Measurements from ENCODE around the gene NFIC.
"Not testable (repeated sequence)": the region's sequence is repeated elsewhere in the genome, so short reads cannot be mapped to it uniquely, and the experiment has no call there.

NFIC gene

DNA sequence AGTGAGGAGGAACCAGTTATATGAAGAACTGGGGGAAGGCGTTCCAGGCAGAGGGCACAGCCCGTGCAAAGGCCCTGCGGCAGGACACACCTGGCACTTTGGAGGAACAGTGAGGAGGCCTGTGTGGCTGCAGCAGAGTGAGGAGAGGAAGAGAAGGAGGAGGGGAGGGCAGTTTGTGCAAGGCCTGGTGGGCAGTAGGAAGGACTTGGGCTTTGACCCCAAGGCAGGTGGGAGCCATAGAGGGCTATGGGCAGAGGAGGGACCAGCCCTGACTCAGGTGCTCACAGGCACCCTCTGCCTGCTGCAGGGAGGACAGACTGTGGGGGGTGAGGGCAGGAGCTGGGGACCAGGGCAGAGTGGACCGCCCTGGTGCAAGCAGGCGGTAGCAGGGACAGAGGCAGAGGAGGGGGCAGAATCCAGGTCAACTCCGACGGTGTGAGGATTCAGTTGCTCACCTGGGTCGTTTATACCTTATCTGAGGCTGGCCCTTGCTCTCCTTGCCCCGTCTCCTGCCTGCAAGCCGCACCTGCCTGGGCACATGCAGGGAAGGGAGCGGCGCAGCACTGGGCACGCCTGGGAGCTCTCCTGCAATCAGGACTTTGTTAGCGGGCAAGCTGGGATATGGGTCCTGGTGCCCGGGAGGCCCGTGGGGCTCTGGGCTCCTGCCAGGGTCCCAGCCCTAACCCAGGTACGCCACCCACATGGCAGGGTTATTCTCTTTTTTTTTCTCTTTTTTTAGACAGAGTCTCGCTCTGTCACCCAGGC is 34.8 kb downstream of the NFIC start:
- no peak for DNase-seq

DNA sequence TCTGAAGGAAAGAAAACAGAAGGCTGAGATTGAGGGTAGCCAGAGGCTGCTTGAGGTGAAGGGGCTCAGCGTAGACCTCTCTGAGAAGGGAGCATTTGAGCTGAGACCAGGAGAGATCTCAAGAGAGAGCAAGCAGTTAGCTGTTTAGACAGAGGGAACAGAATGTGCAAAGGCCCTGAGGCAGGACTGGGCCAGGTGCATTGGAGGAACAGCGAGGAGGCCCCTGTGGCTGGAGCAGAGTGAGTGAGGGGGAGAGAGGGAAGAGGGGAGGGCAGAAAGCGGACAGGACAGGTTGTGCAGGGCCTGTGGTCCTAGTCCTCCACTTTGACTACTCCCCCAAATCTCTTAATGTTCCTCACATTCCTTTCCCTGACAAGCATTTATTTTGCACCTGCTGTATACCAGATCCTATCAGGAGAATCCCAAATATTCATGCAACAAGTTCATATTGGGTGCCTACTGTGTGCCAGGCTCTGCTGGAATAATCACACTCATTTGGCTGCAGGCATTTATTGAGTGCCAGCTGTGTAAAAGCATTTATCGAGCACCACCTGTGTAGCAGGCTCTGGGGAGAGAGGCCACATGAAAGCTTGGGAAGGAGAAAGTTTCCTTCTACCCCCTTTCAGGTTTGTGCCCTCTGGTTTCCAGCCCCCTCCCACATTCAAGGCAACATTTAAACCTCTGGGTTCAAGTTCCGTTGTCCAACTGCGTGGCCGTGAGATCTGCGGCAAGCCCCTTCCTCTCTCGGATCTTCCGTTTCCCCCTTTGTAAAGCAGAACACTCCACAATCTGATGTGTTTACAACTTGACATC is 36.5 kb downstream of the NFIC start:
- no peak for DNase-seq

DNA sequence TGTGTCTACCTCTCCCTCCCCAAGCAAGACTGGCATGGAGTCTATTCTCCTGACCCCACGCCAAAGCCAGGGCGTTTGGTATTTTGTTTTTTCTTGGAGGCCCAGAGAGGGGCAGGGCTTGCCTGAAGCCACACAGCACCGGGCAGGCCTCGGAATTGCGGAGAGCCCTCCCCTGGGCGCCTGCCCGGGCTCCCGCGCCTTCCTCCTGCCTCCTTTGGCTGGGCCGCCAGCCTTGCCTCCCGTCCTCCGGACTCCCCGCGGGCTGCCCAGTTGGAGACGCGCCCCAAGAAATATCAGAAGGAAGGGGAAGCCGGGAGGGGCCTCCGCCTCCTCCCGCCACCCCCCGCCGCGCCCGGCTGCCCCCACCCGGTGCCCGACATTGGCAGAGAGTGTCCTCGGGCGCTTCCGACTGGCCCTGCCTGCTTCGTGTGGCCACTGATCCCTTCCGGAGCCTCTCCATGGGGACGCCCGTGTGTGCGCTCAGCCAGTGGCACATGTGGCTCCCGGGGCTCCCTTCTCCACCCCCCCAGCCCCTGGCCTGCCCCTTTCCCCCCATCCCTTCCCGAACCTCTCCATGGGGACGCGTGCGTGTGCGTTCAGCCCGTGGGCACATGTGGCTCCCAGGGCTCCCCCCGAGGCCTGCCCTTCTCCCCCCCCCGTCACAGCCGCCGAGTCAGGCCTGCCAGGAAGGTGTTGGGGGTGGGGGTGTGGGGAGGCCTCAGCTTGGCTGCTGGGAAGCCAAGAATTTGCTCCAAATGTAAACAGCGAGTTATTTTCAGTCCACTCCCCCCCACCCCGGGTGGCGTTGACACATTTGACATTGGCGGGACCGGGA is 37.3 kb downstream of the NFIC start:
- DNase-seq = no peak

DNA sequence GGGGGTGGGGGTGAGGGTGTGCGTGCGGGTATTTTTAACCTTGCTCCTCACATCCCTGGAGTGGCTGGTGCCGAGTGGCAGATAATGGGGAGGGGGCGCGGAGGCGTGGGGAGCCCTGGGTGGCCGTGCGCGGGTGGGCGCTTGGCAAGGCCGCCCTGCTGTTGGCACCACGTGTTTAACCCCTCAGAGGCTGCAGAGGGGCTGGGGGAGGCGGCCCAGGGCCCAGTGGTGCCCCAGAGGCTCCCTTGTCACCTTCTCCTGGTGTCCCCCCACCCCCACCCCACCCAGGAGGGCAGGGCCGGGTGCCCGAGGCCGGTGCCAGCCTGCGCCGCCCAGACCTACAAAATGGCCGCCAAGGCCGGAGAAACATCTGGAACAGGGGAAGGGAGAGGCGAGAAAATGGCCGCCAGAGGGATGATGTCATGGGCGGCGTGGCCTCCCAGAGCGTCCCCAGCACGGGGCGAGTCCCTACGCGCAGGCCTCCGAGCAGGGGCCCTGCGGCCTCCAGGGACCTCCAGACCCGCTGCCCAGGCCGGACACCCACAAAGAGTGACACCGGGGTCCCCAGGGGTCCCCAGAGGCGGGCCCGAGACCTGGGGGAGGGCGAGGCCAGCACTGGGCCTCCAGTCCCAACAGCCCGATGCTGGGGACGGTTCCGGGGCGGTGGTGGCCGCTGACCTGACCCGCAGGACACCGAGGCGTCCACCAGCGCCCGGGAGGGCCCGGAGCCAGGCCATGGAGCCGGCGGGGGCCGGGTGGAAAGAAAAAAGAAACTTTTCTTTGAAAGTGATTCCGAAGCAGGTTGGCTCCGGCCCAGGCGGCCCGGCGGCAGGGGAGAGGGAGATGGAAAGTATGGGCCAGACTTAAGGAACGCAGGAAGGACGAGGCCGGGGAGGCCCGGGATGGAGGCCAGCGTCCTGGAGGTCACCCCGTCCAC is 38.2 kb downstream of the NFIC start:
- no peak for DNase-seq

DNA sequence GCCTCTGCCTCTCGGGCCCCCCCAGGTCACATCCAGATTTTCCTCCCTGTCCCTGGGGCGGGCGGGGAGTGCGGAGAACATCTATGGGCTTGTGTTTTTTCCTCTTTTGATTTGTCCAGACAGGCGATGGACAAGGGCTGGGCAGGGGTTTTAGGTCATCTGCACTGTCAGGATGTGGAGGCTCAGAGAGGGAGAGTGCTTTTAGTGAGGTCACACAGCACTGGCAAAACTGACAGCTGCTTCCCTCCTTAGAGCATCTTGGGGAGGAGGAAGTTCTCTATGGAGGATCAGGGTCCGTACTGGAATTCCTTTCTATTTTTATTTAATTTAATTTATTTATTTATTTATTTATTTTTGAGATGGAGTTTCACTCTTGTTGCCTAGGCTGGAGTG is 38.9 kb downstream of the NFIC start:
- no peak for DNase-seq

DNA sequence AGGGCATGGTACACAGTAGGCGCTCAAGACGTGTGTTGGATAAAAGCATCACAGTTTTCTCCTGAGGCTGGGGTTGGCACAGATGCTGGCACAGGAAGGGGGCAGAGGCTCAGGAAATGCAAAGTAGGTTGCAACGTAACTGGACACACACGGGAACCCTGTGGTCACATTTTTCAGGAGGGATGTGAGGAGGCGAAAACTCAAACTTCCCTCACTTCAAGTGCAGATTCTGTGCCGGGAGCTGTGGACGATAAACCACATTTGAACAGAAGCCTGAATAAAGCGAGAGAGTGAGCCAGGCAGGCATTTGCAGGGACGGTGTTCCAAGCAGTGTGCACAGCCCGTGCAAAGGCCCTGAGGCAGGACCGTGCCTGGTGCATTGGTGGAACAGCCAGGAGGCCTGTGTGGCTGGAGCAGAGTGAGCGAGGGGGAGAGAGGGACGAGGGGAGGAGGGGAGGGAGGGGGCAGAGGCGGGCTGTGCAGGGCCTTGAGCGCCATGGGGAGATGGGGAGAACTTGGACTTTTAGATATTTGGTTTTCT is 40.3 kb downstream of the NFIC start:
- DNase-seq = no peak

DNA sequence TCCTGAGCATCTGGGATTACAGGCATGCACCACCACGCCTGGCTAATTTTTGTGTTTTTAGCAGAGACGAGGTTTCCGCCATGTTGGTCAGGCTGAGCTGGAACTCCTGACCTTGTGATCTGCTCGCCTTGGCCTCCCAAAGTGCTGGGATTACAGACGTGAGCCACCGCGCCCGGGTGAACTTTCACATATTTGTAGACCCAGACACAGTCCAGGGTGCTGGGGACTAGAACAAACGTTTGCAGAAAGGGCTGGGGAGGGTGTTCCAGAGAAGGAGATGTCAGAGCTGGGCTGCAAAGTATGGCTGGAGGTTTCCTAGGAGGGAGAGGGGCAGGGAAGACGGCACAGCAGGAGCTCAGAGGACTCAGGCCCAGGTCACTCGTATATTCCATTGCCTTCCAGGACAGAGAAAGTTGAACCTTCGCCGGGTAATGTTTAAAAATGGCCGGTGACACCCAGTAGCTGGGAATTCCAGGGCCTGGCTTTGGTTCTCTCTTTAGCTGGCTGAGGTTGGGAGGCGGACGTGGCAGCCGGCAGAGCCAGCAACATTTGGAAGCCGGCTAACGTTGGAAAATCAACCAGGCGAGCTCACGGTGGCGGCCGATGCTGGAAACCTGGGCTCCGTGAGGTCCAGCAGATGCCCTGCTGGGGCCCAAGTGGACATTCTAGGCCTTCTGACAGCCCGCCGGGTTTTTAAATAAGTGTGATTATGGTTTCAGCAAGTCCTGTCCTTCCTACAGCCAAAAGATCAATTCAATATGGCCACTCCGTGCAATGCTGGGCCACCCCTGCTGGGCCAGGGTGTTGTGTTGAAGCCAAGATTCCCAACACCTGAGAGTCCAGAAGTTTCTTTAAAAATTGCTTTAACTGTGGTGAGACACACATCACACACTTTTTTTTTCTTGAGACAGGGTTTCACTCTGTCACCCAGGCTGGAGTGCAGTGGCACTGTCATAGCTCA is 41.5 kb downstream of the NFIC start:
- DNase-seq = no peak

DNA sequence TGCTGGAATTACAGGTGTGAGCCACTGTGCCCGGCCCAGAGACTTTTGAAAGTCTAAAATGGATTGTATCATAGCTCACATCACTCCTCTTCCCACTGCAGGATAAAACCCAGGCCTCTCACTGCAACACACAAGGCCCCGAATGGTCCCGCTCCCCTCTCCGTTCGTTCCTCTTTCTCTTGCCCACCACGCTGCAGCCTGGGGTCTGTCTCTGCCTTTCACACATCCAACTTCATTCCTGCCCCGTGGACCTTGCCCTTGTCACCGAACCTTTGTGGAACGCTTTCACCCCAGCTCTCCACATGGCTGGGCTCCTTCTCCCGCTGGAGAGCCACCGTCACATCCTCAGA is 42.6 kb downstream of the NFIC start:
- no peak for DNase-seq

DNA sequence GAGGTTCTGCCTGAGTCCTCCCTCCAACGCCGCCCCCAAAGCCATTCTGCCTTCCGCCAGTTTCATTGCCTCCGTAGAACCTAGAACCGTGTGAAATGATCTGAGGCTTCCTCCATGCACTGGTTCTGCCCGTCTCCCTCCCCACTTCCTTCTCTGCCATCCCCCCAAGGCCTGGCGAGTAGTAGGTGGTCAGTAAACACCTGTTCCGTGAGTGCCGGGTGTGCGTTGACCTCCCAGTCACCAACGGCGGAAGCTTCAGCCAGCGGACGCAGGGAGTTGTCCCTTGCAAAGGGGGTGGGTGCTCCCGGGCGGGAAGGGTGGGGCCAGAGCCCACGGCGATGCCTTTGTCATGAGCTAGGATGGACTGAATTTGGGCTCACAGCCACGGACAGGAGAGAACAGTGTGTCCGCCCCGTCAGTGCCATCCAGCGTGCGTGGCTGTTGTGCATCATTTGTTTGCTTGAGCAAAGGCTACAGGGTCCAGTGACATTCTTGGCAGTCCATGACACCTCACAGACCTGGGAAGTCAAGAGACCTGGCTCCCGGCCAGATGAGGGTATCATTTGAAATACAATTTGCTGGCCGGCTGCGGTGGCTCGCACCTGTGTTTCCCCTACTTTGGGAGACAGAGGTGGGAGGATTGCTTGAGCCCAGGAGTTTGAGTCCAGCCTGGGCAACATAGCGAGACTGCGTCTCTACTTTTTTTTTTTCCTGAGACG is 43.1 kb downstream of the NFIC start:
- DNase-seq = no peak

DNA sequence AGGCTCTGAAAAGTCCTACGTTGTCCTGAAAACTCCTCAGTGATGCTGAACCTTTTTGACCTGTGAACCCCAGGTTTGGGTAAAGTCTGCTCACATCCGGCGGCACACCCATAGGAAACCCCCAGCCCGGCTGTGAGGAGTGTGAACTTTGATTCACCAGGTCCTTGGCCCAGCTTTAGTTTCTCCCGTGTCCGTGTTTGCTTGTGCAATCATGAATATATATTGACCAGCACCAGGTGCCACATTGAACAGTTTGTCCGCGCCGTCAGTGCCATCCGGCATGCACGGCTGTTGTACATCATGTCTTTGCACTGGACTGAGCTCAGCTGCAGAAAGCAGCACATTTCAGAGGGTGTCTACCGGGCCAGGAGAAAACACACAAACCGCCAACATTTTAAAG is 45.3 kb downstream of the NFIC start:
- DNase-seq = no peak

DNA sequence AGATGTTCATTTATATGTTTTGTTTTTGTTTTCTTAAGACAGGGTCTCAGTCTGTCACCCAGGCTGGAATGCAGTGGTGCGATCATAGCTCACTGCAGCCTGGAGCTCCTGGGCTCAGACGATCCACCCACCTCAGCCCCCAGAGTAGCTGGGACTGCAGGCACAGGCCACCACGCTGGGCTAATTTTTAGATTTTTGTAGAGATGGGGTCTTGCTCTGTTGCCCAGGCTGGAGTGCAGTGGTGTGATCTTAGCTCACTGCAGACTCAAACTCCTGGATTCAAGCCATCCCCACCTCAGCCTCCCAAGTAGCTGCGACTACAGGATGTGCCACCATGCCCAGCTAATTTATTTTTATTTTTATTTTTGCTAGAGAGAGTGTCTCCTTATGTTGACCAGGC is 45.7 kb downstream of the NFIC start:
- DNase-seq = no peak

DNA sequence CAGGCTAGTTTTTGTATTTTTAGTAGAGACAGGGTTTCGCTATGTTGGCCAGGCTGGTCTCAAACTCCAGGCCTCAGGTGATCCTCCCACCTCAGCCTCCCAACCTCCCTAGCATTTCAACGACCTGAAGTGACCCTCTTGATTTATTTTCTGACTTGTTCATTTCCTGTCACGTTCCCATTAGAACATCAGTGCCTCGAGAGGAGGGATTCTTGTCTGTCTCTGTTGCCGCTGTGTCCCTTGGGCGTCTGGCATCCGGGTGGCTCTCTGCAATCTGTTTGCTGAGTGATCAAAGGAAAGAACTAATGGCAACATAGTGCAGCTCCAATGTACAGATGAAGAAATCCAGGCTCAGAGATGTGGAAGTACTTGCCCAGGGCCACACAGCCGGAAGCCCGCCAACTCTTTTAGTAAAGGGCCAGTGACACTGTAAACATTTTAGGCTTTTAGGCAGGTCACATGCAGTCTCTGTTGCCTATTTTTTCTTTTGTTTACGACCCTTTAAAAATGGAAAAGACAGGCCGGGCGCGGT is 47.5 kb downstream of the NFIC start:
- DNase-seq = no peak

DNA sequence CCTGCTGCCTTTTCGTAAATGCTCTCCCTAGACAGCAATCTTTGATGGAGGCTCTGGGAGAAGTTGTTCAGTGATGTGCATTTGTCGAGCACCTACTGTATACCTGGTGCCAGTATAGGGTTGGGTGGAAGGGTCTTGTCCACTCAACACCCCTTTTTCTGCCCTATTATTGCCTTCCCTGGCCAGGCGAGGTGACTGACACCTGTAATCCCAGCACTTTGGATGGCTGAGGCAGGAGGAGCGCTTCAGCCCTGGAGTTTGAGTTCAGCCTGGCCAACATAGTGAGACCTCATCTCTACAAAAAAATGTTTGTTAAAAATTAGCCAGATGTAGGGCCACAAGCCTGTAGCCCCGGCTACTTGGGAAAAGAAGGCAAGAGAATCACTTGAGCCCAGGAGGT is 49.3 kb downstream of the NFIC start:
- DNase-seq = no peak

DNA sequence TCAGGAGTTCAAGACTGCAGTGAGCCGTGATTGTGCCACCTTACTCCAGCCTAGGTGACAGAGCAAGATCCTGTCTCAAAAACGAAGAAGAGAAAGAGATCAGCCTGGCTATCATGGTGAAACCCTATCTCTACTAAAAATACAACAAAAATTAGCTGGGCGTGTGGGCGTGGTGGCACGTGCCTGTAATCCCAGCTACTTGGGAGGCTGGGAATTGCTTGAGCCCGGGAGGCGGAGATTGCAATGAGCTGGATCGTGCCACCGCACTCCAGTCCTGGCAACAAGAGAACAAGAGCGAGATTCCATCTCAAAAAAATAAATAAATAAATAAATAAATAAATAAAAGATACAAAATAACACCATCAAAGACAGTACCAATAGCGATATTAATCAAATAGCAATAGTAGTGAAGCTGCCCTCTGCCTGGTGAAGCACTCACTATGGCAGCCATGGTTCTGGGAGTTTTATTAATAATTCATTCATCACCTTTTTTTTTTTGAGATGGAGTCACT is 53.9 kb downstream of the NFIC start:
- no peak for DNase-seq

DNA sequence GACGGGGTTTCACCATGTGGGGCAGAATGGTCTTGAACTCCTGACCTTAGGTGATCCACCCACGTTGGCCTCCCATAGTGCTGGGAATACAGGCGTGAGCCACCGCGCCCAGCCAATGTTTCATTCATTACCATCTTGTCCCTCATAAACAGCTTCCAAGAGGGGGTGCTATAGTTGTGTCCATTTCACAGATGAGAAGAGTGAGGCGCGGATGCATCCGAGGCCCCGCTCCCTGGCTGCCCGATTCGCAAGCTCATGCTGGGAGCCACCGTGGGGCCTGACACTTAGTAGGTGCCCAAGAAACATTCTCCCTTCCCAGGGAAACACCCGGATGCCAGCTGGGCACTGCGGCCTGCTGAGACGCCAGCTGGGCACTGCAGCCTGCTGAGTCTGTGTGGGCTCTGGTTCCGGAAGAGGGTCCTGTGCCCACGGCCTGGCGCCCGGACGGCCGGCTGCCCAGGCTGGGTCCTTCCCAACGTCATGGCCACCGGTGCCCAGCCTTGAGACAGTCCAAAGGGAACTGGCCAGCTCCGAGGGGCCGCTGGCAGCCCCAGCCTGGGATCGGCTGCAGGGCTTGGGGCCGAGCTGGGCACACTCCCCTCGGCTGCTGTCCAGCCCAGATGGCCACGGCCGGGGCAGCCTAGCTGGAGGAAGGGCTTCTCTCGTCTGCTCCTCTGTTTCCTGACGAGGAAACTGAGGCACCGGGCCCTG is 54.7 kb downstream of the NFIC start:
- DNase-seq = no peak

DNA sequence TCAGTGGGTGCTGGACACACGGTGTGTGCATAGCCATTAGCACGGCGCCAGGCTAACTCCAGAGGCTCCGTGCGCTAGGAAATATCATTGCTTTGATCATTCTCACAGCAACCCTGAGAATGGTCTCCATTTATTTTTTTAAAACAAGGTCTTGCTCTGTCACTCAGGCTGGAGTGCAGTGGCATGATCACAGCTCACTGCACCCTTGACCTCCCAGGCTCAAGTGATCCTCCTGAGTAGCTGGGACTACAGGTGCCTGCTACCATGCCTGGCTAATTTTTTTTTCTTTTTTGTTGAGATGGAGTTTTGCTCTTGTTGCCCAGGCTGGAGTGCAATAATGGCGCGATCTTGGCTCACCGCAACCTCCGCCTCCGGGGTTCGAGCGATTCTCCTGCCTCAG is 55.3 kb downstream of the NFIC start:
- not testable (repeated sequence) for DNase-seq

DNA sequence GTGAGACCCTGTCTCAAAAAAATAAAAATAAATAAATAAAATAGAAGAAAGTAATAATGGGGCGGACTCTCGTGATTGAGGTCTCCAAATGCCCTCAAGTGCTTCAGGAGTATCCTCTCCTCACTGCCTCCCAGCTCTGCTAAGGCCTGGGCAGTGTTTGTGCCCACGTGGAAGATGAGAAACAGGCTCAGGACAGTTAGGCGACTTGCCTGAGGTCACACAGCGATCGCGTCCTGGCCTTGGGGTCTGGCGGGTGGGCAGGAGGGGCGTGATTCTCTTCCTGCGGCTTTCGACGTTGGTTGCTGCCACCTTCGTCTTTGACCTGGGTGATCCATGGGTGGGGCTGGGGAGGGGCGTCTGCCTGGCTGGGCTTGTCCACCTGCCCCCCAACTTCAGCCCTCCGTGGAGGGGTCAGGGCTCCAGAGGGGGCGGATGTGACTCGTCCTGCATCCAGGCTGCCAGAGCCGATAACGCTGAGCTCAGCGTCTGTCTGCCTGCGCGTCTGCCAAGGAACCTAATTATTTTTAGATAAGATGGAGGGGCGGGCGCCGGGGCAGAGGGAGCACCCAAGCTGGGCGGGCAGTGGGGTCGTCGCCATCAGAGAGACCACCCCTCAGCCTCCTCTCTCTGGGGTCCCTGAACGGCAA is 56.9 kb downstream of the NFIC start:
- DNase-seq = no peak

DNA sequence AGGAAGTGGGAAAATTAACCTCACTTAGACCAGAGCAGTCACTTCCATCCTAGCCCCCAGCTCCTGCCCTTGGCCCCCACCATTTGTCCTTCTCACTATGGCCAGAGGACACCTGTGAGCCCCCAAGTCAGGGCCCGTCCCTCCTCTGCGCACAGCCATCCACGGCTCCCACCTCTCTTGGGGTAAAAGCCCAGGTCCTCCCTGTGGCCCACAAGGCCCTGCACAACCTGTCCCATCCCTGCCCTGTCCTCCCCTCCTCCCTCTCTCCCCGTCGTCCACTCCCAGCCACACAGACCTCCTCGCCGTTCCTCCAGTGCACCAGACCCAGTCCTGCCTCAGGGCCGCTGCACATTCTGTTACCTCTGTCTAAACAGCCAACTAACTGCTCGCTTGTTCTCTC is 60.0 kb downstream of the NFIC start:
- DNase-seq = no peak

DNA sequence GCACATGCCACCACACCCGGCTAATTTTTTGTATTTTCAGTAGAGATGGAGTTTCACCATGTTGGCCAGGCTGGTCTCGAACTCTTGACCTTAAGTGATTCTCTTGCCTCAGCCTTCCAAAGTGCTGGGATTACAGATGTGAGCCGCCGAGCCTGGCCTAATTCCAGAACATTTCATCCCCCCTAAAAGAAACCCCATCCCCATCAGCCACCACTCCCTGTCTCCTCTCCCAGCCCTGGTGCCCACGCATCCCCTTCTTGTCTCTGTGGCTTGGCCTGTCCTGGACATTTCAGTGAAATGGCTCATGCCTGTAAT is 63.9 kb downstream of the NFIC start:
- not testable (repeated sequence) for DNase-seq
